B cell (primary cell): ENCODE results near the gene TSSK6. TPM values are rescaled to one million over a fixed set of nuclear protein-coding genes. Genes with fewer than 3 reads are reported as not detected.
A peak's percentile ranks its signal among the peaks of the same experiment; 100 is the strongest.

Experiments
- ATAC-seq: fragments of 200-7000 bp; cut with Tn5 transposase; one replicate; pipeline ENCODE4 v1.10.0; 2021; ENCODE audit warnings: low read depth, mild to moderate bottlenecking, moderate number of reproducible peaks, moderate library complexity
- CTCF ChIA-PET: fragments of 350-600 bp; sonication (Branson Sonifier 250); formaldehyde crosslinking; loops from one replicate; lab custom pipeline; 2021; ENCODE audit warnings: antibody characterized with exemption, inconsistent platforms; lab: Charles Lee
- POLR2A ChIA-PET: fragments of 350-600 bp; sonication (Branson Sonifier 250); formaldehyde crosslinking; loops from one replicate; lab custom pipeline; 2021; ENCODE audit warnings: antibody characterized with exemption; lab: Charles Lee
- DNase-seq: peaks from one replicate; pipeline ENCODE4 v3.0.0; 2013
- H2AFZ ChIP-seq: 2 replicates; pipeline ENCODE4 v1.6.1; 2012; ENCODE audit warnings: mild to moderate bottlenecking, low read depth, low read length; ENCODE audit not compliant: insufficient read depth, poor library complexity, severe bottlenecking
- H3K27ac ChIP-seq, 2 donors: 1 replicate in 1 of 2; 2 replicates in 1 of 2; pipeline ENCODE4 v1.5.1; 2012 to 2013; ENCODE audit warnings: low read length in 2 of 2, mild to moderate bottlenecking in 2 of 2, moderate library complexity in 1 of 2
- H3K27me3 ChIP-seq, 4 experiments: fragments of 200-600 bp in 1 of 4; sonication (generic) in 1 of 4; replicated peaks in 1 of 4; 1 replicate in 2 of 4; 2 replicates in 2 of 4; pipeline versions ENCODE4 v1.6.1 to v1.7.0; 2013 to 2016; ENCODE audit warnings: low read length in 3 of 4, mild to moderate bottlenecking in 2 of 4, mixed read lengths in 1 of 4, moderate library complexity in 1 of 4; ENCODE audit not compliant: insufficient read depth in 4 of 4, control insufficient read depth in 3 of 4; ENCODE audit errors: control extremely low read depth in 1 of 4
- H3K36me3 ChIP-seq, 2 experiments: replicated peaks in 1 of 2; 1 replicate in 1 of 2; 2 replicates in 1 of 2; pipeline versions ENCODE4 v1.6.1 to v1.7.1; 2013; ENCODE audit warnings: low read length in 1 of 2; ENCODE audit not compliant: insufficient read depth in 2 of 2, control insufficient read depth in 1 of 2; ENCODE audit errors: control extremely low read depth in 1 of 2, extremely low read depth in 1 of 2
- H3K4me1 ChIP-seq, 2 donors: fragments of 200-600 bp in 1 of 2; sonication (generic) in 1 of 2; 1 replicate in 1 of 2; 2 replicates in 1 of 2; pipeline versions ENCODE4 v1.5.1 to v1.6.1; 2013 to 2017; ENCODE audit warnings: low read length in 2 of 2; ENCODE audit not compliant: control insufficient read depth in 2 of 2, insufficient read depth in 2 of 2
- H3K4me2 ChIP-seq: replicated peaks from 2 replicates; pipeline ENCODE3; 2012; ENCODE audit warnings: mild to moderate bottlenecking, low read depth, low read length; ENCODE audit not compliant: poor library complexity, severe bottlenecking
- H3K4me3 ChIP-seq, 5 experiments: fragments of 200-600 bp in 1 of 5; sonication (generic) in 1 of 5; 1 replicate in 3 of 5; 2 replicates in 2 of 5; pipeline versions ENCODE4 v1.5.1 to v1.7.0; 2011 to 2016; ENCODE audit warnings: low read length in 4 of 5, mild to moderate bottlenecking in 4 of 5, low read depth in 2 of 5, control low read depth in 1 of 5, moderate library complexity in 1 of 5; ENCODE audit not compliant: insufficient read depth in 1 of 5; ENCODE audit errors: control extremely low read depth in 1 of 5, extremely low read depth in 1 of 5
- H3K79me2 ChIP-seq: fragments of 200-600 bp; sonication (generic); one replicate; pipeline ENCODE4 v1.6.0; 2016; ENCODE audit warnings: low read length; ENCODE audit not compliant: control insufficient read depth, insufficient read depth
- H3K9ac ChIP-seq: fragments of 200-600 bp; sonication (generic); 2 replicates; pipeline ENCODE4 v1.6.1; 2017; ENCODE audit warnings: mild to moderate bottlenecking, low read length, moderate library complexity
- H3K9me3 ChIP-seq, 3 donors: one replicate each; pipeline versions ENCODE4 v1.6.1 to v1.7.1; 2013; ENCODE audit warnings: low read length in 2 of 3; ENCODE audit not compliant: control insufficient read depth in 2 of 3, insufficient read depth in 1 of 3; ENCODE audit errors: control extremely low read depth in 1 of 3
- H4K20me1 ChIP-seq: 2 replicates; pipeline ENCODE4 v1.6.0; 2012; ENCODE audit warnings: mild to moderate bottlenecking, low read length; ENCODE audit not compliant: insufficient read depth, control insufficient read depth, poor library complexity, severe bottlenecking
- H3K27ac Mint-ChIP-seq: one replicate; pipeline ENCODE4 v1.8.0; 2021; ENCODE audit warnings: mixed read lengths
- H3K27me3 Mint-ChIP-seq: one replicate; pipeline ENCODE4 v1.8.0; 2021; ENCODE audit warnings: mixed read lengths
- H3K4me1 Mint-ChIP-seq: one replicate; pipeline ENCODE4 v1.8.0; 2021; ENCODE audit warnings: mixed read lengths
- H3K4me3 Mint-ChIP-seq: one replicate; pipeline ENCODE4 v1.8.0; 2021; ENCODE audit warnings: mixed read lengths
- H3K9me3 Mint-ChIP-seq: one replicate; pipeline ENCODE4 v1.8.0; 2022; ENCODE audit warnings: mixed read lengths; ENCODE audit not compliant: insufficient read depth
- CTCF ChIP-seq: fragments of 200-600 bp; IDR thresholded peaks from one replicate; pipeline ENCODE4 v1.8.0; 2022; ENCODE audit warnings: antibody characterized with exemption, mild to moderate bottlenecking
- EZH2 ChIP-seq: IDR thresholded peaks from 2 replicates; pipeline ENCODE4 v1.6.1; 2012; ENCODE audit warnings: borderline replicate concordance, low read depth, mild to moderate bottlenecking, moderate library complexity, low read length; ENCODE audit not compliant: insufficient read depth, poor library complexity, severe bottlenecking
- WGBS: methylation state at CpG from one replicate; pipeline ENCODE4 v1.1.5; 2013; ENCODE audit warnings: missing lambda C conversion rate; ENCODE audit not compliant: insufficient coverage; 5-methylcytosine and 5-hydroxymethylcytosine counted together
- intact Hi-C: fragments of 100-400 bp; cut with micrococcal nuclease; formaldehyde crosslinking; loops from one replicate; pipeline ENCODE4 v1.10.0; 2022
- polyA plus RNA-seq: library from polyadenylated mRNA; depleted of rRNA; stranded (reverse); fragments of >200 nt; gene quantifications from 2 replicates; pipeline ENCODE4 v1.2.3, GENCODE V29; 2012
- total RNA-seq, 2 donors: library from RNA; stranded (reverse); fragments of 120-200 nt in 1 of 2; gene quantifications; 1 replicate in 1 of 2; 2 replicates in 1 of 2; pipeline versions ENCODE4 v1.2.3 to v1.2.4, GENCODE V29; 2013 to 2022

The TSSK6 gene
- total and polyA plus RNA-seq, 2 donors (not counting 1 experiment from before 2014, with no cell fraction given): 8.9 to 9.6 TPM

- no peak overlapping the region for H3K4me3 Mint-ChIP-seq
Observed at GRCh38 chr19:19531951-19532805, 16.8 kb upstream of the TSSK6 start.

More at GRCh38 chr19:19531951-19532805, 16.8 kb upstream of the TSSK6 start:
- Mint-ChIP-seq H3K27me3 (no peaks in the 10 kb centered on the region), H3K4me1 (peaks cover 6% of the 10 kb centered on the region), H3K27ac (peak overlapping the region; percentile 86), H3K9me3 (no peaks in the 10 kb centered on the region)
- Histone ChIP-seq H3K79me2 (peaks cover 3% of the 10 kb centered on the region), H2AFZ (peak overlapping the region; percentile 38), H3K4me1 (peaks cover 7 to 9% of the 10 kb centered on the region in 2 donors), H3K9ac (no peak overlapping the region), H3K27me3 (peaks cover 0 to 1% (median 0%) of the 10 kb centered on the region in 4 experiments), H3K4me3 (no peak overlapping the region), H3K9me3 (peaks cover 0 to 3% (median 0%) of the 10 kb centered on the region in 3 donors), H3K36me3 (peaks cover 0 to 18% of the 10 kb centered on the region in 2 experiments), H4K20me1 (peaks cover 3% of the 10 kb centered on the region), H3K27ac (no peak overlapping the region), H3K4me2 (peak overlapping the region; percentile 63)
- peak; percentile 87 for DNase-seq
- ChIA-PET POLR2A (interaction anchor here (0.5 to 1.9 kb wide), 10 partner anchors 9 to 462 kb away, joined by 3 to 11 read pairs (median 4); partner anchors contain the start of gene GMIP), CTCF (interaction anchor here (0.6 to 7.5 kb wide), 43 partner anchors 11 to 746 kb away, joined by 3 to 88 read pairs (median 4); partner anchors contain the start of genes ATP13A1, GMIP, LPAR2 and NDUFA13)
- intact Hi-C loops: loop anchor here (1.0 kb wide), 1 partner anchor 111 kb away; the partner anchor contains the start of gene GMIP
- ATAC-seq: peak; percentile 78
- 36% methylated on average over 48 of the region's 48 CpGs for WGBS
- TF ChIP-seq EZH2 (no peak), CTCF (peak; percentile 95)
